ENCODE measurements around the gene SPTB.

SPTB gene

DNA sequence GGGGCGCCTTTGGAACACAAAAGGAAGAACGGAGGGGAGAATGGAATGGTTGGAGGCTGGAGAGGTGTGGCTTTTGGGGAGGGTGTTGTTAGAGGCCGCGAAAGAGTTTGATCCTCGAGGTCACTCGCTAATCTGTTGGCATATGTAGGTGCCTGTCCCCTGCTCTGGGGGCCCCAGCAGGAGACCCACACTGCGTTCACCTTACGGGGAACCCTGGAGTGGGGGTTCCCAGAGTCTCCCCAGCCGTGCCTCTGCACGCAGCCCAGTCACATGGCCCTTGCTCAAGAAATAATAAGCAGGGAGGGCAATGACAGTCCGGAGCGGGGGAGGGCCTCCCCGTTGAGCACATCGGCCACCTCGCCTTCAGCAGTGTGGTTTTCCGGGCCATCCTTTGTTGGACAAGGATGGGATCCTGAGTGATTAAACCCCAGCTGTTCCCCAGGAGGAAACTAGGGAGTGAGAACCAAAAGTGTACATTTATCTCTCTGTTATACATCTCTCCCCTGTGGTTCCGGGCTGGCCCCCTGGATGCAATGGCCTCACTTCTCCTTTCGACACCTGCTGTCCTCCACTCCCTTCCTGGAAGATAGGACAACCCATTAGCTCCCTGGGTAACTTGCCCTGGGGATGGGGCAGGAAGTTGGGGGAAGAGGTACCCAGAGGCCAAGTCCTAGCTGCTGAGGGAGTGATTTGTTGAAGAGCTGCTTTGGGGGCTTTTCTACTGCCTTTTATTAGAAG lies 174.2 kb downstream of the SPTB start:
- TF ChIP-seq, protein P1, sequence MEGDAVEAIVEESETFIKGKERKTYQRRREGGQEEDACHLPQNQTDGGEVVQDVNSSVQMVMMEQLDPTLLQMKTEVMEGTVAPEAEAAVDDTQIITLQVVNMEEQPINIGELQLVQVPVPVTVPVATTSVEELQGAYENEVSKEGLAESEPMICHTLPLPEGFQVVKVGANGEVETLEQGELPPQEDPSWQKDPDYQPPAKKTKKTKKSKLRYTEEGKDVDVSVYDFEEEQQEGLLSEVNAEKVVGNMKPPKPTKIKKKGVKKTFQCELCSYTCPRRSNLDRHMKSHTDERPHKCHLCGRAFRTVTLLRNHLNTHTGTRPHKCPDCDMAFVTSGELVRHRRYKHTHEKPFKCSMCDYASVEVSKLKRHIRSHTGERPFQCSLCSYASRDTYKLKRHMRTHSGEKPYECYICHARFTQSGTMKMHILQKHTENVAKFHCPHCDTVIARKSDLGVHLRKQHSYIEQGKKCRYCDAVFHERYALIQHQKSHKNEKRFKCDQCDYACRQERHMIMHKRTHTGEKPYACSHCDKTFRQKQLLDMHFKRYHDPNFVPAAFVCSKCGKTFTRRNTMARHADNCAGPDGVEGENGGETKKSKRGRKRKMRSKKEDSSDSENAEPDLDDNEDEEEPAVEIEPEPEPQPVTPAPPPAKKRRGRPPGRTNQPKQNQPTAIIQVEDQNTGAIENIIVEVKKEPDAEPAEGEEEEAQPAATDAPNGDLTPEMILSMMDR (conservative IDR thresholded peaks at IDR 0.05), result no peak
- peak overlapping the region; percentile 70; the same call in 1 of the 2 replicates for H3K27ac ChIP-seq

DNA sequence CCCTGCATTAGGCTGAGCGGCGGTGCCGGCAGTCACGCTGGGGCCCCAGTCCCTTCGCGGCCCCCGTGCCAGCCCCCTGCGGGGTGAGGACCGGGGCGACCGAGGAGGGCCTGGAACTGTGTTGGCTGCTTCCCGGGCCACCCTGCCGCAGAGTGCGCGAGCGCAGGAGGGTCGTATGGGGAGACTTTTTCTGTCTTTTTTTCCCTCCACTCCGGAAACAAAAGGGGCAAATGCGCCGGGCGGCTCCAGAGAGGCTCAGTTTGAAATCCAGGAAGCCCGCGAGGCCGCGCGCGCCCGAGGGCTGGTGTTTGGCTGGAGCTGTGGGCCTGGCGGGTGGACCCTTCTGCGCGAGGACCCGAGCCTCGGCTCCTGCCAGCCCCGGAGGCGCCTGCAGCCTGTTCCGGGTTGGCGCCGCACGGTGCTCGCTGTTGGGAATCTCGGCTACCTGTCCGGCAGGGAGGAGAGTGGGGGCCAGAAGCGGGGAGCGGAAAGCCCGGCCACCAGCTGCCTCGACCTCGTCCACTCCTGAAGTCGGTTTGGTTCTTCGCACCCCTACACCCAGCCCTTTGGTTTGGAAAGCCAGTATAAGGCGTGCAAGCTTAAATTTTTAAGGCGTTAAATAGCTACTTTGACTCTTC lies 174.8 kb downstream of the SPTB start:
- H3K27ac ChIP-seq, result peak overlapping the region; percentile 70

DNA sequence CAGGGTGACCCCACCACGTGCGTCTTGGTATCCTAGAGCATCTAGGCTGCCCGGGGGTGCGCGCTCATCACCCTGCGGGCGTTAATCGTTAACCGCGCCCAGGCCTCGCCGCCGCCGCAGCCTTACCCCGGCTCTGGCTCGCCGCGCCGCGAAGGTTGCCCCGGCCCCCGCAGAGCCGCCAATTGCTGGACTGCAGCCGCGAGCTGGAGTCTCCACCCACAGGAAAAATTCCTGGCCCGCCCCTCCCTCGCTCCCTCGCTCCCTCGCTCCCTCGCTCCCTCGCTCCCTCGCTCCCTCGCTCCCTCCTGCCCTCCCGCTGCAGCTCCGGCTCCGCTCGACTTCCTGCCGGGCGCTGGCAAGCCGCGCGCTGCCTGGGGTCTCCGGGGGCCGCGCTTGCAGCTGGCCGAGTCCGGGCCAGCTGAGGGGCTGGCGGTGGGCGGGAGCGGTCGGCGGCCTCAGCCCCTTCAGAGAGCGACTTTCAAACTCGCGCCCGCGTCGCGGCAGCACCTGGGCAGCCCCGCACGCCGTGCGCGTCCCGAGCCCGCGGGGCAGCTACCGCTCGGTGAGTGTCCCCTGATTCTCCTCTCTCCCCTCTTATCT lies 175.5 kb downstream of the SPTB start, which contains the start of gene PLEKHG3:
TSS of gene PLEKHG3 (plus strand) at position 282 of the 600 bp plus-strand sequence. CDS start 23,208 bp downstream, outside the sequence.
- H3K27ac ChIP-seq, result peak within 1 kb of the TSS; percentile 70
- TF ChIP-seq, protein P1 (conservative IDR thresholded peaks at IDR 0.05), result no peak

More for the DNA sequence above, 174.8 kb downstream of the SPTB start:
- TF ChIP-seq, protein P1 (conservative IDR thresholded peaks at IDR 0.05), result no peak

- TF ChIP-seq, protein P1 (conservative IDR thresholded peaks at IDR 0.05), result no peak
- H3K27ac ChIP-seq, result peak overlapping the region; percentile 70
Measured at GRCh38 chr14:64703395-64704142, 176.1 kb downstream of the SPTB start.

- peak overlapping the region; percentile 70 for H3K27ac ChIP-seq
- TF ChIP-seq, protein P1 (conservative IDR thresholded peaks at IDR 0.05), result no peak
Measured at GRCh38 chr14:64702493-64703394, 177.0 kb downstream of the SPTB start.

DNA sequence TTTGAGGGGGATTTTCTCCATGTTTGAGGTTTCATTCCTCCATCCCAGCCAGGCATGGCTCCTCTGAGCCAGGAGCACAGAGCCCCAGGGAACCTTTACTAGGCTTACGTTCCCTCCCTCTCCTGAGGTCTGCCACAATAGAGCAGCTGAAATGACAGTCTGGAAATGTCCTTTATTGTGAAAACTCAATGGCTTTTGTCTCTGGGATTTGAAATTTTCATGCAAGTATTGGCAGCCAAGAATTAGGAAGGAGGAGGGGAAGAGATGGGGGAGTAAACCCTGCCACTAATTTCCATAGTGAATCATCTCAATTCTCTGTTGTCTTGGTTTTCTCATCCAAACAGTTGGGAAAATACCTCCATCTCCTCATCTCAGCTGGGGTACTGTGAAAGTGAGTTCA lies 178.0 kb downstream of the SPTB start:
- TF ChIP-seq, protein P1 (conservative IDR thresholded peaks at IDR 0.05), result no peak
- no peak overlapping the region for H3K27ac ChIP-seq
